Adipocyte (in vitro differentiated cells): ENCODE results near the gene WDR45B.

Experiments
- DNase-seq: peaks from one replicate; pipeline ENCODE4 v3.0.0-alpha.2; 2015; ENCODE audit warnings: low read depth
- H3K27me3 ChIP-seq: replicated peaks from 2 replicates; pipeline ENCODE4 v1.7.0; 2013; ENCODE audit warnings: mild to moderate bottlenecking, low read length, moderate library complexity; ENCODE audit not compliant: control insufficient read depth, insufficient read depth
- H3K36me3 ChIP-seq: 2 replicates; pipeline ENCODE4 v1.7.0; 2013; ENCODE audit warnings: low read length, mild to moderate bottlenecking, moderate library complexity; ENCODE audit not compliant: control insufficient read depth, insufficient read depth, severe bottlenecking
- H3K4me1 ChIP-seq: 2 replicates; pipeline ENCODE4 v1.7.0; 2013; ENCODE audit warnings: mild to moderate bottlenecking, low read length, moderate library complexity; ENCODE audit not compliant: control insufficient read depth, insufficient read depth
- H3K4me3 ChIP-seq: 2 replicates; pipeline ENCODE4 v1.7.0; 2013; ENCODE audit warnings: mild to moderate bottlenecking, low read length, moderate library complexity
- H3K9ac ChIP-seq: 2 replicates; pipeline ENCODE4 v1.7.0; 2013; ENCODE audit warnings: mild to moderate bottlenecking, low read length, moderate library complexity
- H3K9me3 ChIP-seq: 2 replicates; pipeline ENCODE4 v1.7.0; 2013; ENCODE audit warnings: mild to moderate bottlenecking, low read length, moderate library complexity; ENCODE audit not compliant: control insufficient read depth

Gene WDR45B

DNA sequence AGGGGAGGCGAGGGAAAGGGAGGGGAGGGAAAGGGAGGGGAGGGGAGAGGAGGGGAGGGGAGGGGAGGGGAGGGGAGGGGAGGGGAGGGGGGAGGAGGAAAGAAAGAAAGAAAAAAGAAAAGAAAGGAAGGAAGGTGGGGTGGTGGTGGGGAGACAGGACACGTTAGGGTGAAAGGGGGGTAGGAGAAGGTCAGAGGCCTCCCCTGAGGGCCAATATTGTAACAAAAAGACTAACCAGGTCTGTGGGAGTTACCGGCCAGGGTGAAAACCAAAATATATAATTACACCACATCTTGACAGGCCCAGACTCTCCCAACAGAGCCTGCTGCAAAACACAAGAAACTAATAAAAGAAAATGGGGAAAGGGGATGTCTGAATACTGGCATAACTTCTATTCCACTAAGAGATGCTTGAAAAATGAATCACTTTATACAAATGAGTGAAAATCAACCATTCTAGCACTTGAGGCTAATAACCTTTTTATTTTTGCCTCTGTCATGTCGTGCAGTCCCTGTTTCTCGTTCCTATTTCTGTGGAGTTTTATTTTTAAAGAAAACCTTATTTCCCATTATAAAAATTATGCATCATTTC, 10.0 kb downstream of the WDR45B start:
- H3K9ac ChIP-seq: no peak overlapping the region
- no peaks in the 10 kb centered on the region for H3K27me3 ChIP-seq
- H3K4me1 ChIP-seq: no peaks in the 10 kb centered on the region
- H3K4me3 ChIP-seq: no peak overlapping the region
- peaks cover 43% of the 10 kb centered on the region for H3K36me3 ChIP-seq
- H3K9me3 ChIP-seq: no peaks in the 10 kb centered on the region
- DNase-seq: no peak

- Histone ChIP-seq H3K4me1 (no peaks in the 10 kb centered on the region), H3K27me3 (no peaks in the 10 kb centered on the region), H3K4me3 (no peak overlapping the region), H3K9ac (no peak overlapping the region), H3K36me3 (peaks cover 39% of the 10 kb centered on the region), H3K9me3 (no peaks in the 10 kb centered on the region)
- DNase-seq: no peak
Measured at GRCh38 chr17:82636626-82637598, 11.3 kb downstream of the WDR45B start.

DNA sequence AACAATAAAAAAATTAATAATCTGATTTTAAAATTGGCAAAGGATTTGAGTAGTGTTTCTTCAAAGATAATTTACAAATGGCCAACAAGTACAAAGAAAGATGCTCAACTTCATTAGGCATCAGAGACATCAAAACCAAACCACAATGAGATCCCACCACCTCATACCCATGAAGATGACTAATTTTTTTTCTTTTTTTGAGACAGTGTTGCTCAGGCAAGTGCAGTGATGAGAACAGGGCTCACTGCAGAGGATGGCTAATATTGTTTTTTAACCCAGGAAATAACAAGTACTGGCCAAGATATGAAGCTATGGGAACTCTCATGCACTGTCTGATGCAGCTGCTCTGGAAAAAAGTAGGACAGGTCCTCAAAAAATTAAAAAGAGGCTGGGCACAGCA, 14.9 kb downstream of the WDR45B start:
- no peak for DNase-seq
- peaks cover 33% of the 10 kb centered on the region for H3K36me3 ChIP-seq
- no peaks in the 10 kb centered on the region for H3K27me3 ChIP-seq
- H3K9me3 ChIP-seq: no peaks in the 10 kb centered on the region
- no peak overlapping the region for H3K9ac ChIP-seq
- H3K4me1 ChIP-seq: no peaks in the 10 kb centered on the region
- H3K4me3 ChIP-seq: no peak overlapping the region

- H3K9me3 ChIP-seq: no peaks in the 10 kb centered on the region
- DNase-seq: no peak
- no peaks in the 10 kb centered on the region for H3K4me1 ChIP-seq
- H3K27me3 ChIP-seq: no peaks in the 10 kb centered on the region
- H3K36me3 ChIP-seq: peaks cover 42% of the 10 kb centered on the region
- H3K4me3 ChIP-seq: no peak overlapping the region
- H3K9ac ChIP-seq: no peak overlapping the region
Measured at GRCh38 chr17:82632451-82632850, 15.8 kb downstream of the WDR45B start.

- Histone ChIP-seq H3K9ac (no peak overlapping the region), H3K4me3 (no peak overlapping the region), H3K4me1 (no peaks in the 10 kb centered on the region), H3K9me3 (no peaks in the 10 kb centered on the region), H3K36me3 (peaks cover 51% of the 10 kb centered on the region), H3K27me3 (no peaks in the 10 kb centered on the region)
- no peak for DNase-seq
Measured at GRCh38 chr17:82631544-82631943, 16.7 kb downstream of the WDR45B start.

DNA sequence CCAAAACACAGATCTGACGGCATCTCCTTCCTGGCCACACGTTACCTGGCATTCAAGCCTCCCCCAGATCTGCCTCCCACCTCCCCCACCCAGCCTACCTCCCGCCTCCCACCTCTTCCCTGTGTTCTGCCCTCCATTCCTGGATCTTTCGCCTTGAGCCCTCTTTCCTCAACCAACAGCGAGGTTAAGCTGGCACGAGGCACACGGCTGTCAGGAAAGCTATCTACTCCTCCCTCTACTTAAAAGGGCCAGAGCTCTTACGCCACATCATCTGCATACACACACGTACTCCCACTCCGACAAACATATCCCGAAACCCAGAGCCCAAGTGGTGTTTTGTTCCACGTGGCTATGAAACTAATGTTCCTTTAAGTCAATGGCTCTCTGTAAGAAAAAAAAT, 18.0 kb downstream of the WDR45B start:
- H3K4me1 ChIP-seq: no peaks in the 10 kb centered on the region
- H3K4me3 ChIP-seq: no peak overlapping the region
- no peaks in the 10 kb centered on the region for H3K27me3 ChIP-seq
- H3K9me3 ChIP-seq: no peaks in the 10 kb centered on the region
- peaks cover 58% of the 10 kb centered on the region for H3K36me3 ChIP-seq
- H3K9ac ChIP-seq: no peak overlapping the region
- DNase-seq: no peak

GRCh38 chr17:82629748-82630147, 18.5 kb downstream of the WDR45B start:
- Histone ChIP-seq H3K27me3 (no peaks in the 10 kb centered on the region), H3K4me3 (no peak overlapping the region), H3K9ac (no peak overlapping the region), H3K36me3 (peaks cover 62% of the 10 kb centered on the region), H3K9me3 (no peaks in the 10 kb centered on the region), H3K4me1 (no peaks in the 10 kb centered on the region)
- no peak for DNase-seq

DNA sequence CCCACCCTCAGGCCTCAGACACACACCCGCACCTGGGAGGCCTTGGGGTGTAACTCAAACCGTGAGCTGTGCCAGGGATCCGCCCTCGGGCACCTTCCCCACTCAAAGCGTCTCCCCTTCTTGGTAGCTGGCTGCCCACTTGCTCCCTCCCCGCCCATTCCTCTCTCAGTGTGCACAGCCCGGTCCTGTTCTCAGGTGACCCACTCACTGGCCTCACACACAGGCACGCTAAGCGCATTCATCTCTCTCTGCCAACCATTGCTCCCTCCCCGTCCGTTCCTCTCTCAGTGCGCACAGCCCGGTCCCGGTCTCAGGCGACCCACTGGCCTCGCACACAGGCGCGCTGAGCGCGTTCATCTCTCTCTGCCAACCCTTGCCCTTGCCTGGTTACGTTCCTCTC, 20.8 kb downstream of the WDR45B start:
- no peak for DNase-seq
- no peaks in the 10 kb centered on the region for H3K4me1 ChIP-seq
- peaks cover 56% of the 10 kb centered on the region for H3K36me3 ChIP-seq
- H3K9ac ChIP-seq: no peak overlapping the region
- no peaks in the 10 kb centered on the region for H3K9me3 ChIP-seq
- no peak overlapping the region for H3K4me3 ChIP-seq
- H3K27me3 ChIP-seq: no peaks in the 10 kb centered on the region

GRCh38 chr17:82623707-82624106, 24.5 kb downstream of the WDR45B start:
- no peak for DNase-seq
- no peak overlapping the region for H3K4me3 ChIP-seq
- H3K27me3 ChIP-seq: no peaks in the 10 kb centered on the region
- no peak overlapping the region for H3K9ac ChIP-seq
- no peaks in the 10 kb centered on the region for H3K4me1 ChIP-seq
- peaks cover 80% of the 10 kb centered on the region for H3K36me3 ChIP-seq
- no peaks in the 10 kb centered on the region for H3K9me3 ChIP-seq

DNA sequence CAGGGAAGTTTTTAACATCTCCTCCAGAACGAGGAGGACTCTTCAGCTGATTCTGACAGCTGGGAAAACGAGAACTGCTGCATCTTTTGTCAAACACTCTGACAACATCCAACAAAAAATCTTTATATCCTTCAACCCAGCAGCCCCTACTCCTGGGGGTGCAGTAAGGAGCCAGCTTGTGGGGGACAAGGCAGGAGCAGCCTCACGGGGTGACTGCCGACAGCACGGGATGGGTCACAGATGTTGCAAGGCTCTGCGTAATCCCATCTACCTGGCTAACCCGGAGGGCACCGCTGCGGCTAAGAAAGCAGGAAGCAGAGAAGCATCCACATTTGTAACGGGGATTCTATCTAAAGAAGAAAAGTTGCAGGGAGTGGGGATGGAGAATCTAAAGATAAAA, 28.6 kb downstream of the WDR45B start:
- Histone ChIP-seq H3K9me3 (no peaks in the 10 kb centered on the region), H3K27me3 (no peaks in the 10 kb centered on the region), H3K9ac (no peak overlapping the region), H3K4me1 (no peaks in the 10 kb centered on the region), H3K36me3 (peaks cover 84% of the 10 kb centered on the region), H3K4me3 (no peak overlapping the region)
- DNase-seq: no peak

DNA sequence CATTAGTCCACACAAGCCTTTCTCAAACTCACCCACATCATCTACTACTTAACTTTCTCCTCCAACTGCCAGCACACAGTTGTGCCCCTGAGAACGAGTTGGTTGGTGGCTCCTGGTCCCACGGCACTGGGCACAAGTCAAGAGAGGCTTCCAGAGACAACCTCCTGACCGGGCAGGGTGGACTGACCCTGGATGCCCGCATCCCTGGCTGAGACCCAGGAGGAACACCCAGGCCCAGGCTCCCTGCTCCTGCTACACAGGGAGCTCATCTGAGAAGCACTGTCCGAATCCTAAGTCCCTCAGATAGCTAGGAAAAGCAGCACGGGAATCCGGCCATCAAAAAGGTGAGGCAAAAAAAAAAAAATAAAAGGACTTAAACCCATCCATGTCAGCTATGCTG, 29.0 kb downstream of the WDR45B start:
- Histone ChIP-seq H3K36me3 (peaks cover 89% of the 10 kb centered on the region), H3K9me3 (no peaks in the 10 kb centered on the region), H3K4me3 (no peak overlapping the region), H3K27me3 (no peaks in the 10 kb centered on the region), H3K9ac (no peak overlapping the region), H3K4me1 (no peaks in the 10 kb centered on the region)
- no peak for DNase-seq
